ENCODE data around the gene DDX53.

DNA sequence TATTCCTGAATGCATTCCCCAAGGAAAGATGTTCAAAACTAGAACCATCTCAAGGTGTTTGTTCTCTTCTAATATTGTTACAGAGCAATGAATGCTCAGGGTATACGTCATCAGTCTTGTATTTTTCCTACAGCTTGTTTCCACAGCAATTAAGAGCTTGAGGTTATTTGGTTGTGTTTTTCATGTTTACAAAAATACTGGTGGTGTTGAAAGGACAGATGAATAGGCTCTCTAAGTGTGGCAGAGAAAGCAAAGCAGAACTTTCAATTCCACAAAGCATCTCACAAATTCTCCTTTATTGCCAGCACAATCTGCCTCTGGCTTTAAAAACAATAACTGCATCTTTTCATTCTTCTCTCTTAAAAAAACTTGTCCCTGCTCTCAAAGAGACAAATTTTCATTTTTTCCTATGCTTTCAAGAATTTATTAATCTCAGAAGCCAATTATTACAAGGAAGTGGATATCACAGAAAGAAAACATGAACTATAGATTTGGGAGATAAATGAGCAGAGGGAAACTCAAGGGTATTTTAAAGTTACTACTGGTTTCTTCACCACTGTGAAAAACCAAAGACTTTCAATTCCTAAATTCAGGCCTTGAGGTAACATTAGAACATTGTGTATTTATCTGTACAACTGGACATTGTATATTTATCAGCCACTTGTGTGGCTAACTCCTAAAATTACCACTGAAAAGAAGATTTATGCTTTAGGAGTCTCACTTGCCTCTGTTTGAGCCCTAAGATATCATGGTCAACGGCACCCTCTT, 49.2 kb downstream of the DDX53 start:
- TF ChIP-seq, protein P1, sequence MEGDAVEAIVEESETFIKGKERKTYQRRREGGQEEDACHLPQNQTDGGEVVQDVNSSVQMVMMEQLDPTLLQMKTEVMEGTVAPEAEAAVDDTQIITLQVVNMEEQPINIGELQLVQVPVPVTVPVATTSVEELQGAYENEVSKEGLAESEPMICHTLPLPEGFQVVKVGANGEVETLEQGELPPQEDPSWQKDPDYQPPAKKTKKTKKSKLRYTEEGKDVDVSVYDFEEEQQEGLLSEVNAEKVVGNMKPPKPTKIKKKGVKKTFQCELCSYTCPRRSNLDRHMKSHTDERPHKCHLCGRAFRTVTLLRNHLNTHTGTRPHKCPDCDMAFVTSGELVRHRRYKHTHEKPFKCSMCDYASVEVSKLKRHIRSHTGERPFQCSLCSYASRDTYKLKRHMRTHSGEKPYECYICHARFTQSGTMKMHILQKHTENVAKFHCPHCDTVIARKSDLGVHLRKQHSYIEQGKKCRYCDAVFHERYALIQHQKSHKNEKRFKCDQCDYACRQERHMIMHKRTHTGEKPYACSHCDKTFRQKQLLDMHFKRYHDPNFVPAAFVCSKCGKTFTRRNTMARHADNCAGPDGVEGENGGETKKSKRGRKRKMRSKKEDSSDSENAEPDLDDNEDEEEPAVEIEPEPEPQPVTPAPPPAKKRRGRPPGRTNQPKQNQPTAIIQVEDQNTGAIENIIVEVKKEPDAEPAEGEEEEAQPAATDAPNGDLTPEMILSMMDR (IDR thresholded peaks at IDR 0.05) = no peak
- TF ChIP-seq EZH2 (IDR thresholded peaks at IDR 0.05) = no peak

Data from neural progenitor cell (in vitro differentiated cells).